ENCODE data around the gene OR2C3.

DNA sequence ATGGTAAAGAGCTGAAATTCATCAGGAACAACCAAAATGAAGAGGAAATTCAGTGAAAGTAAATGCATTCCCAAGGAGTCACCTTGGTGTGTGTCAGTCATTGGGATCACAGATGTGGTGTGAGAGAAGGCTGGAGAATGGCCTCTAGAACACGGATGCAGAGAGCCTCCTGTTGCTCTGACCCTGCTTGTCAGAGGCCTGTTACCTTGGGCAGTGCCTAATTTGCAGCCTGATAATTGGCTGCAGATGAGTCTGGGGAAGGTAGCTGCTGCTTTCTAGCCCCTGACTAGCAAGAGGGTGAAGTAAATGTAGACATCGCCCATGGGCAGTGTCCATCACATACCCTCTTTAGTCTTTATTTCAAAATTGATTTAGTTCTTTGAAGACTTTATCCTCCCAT is 16.0 kb upstream of the OR2C3 start:
- TF ChIP-seq, protein P1, sequence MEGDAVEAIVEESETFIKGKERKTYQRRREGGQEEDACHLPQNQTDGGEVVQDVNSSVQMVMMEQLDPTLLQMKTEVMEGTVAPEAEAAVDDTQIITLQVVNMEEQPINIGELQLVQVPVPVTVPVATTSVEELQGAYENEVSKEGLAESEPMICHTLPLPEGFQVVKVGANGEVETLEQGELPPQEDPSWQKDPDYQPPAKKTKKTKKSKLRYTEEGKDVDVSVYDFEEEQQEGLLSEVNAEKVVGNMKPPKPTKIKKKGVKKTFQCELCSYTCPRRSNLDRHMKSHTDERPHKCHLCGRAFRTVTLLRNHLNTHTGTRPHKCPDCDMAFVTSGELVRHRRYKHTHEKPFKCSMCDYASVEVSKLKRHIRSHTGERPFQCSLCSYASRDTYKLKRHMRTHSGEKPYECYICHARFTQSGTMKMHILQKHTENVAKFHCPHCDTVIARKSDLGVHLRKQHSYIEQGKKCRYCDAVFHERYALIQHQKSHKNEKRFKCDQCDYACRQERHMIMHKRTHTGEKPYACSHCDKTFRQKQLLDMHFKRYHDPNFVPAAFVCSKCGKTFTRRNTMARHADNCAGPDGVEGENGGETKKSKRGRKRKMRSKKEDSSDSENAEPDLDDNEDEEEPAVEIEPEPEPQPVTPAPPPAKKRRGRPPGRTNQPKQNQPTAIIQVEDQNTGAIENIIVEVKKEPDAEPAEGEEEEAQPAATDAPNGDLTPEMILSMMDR (conservative IDR thresholded peaks at IDR 0.05; ENCODE audit: low read length): no peak
- no peak for TF ChIP-seq EZH2phosphoT487 (IDR thresholded peaks at IDR 0.05; ENCODE audit: borderline replicate concordance)

All from Loucy (cell line).